Measurements from ENCODE around the gene CASQ2.

DNA sequence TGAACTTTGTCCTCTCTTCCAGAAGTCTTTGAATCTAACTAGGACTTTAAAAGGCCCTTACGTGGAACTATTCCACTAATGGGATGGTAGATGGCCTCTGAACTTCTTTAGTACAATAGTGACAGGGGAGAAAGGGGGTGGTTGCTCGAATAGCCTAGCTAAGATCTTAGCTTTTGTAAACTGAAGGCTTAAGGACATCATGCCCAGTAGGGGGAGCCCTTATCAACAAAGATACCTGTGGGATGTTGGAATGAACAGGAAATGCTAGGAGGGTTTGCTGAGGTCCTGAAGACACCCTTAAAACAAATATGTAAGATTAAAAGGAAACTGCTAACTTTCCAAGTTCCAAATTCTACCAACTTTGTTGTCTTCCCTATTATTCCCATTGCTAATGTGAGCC is 39.2 kb upstream of the CASQ2 start:
- TF ChIP-seq, protein P1, sequence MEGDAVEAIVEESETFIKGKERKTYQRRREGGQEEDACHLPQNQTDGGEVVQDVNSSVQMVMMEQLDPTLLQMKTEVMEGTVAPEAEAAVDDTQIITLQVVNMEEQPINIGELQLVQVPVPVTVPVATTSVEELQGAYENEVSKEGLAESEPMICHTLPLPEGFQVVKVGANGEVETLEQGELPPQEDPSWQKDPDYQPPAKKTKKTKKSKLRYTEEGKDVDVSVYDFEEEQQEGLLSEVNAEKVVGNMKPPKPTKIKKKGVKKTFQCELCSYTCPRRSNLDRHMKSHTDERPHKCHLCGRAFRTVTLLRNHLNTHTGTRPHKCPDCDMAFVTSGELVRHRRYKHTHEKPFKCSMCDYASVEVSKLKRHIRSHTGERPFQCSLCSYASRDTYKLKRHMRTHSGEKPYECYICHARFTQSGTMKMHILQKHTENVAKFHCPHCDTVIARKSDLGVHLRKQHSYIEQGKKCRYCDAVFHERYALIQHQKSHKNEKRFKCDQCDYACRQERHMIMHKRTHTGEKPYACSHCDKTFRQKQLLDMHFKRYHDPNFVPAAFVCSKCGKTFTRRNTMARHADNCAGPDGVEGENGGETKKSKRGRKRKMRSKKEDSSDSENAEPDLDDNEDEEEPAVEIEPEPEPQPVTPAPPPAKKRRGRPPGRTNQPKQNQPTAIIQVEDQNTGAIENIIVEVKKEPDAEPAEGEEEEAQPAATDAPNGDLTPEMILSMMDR (IDR thresholded peaks at IDR 0.05), result peak; percentile 35 to 80 (median 76)
- TF ChIP-seq POLR2A (IDR thresholded peaks at IDR 0.05), result no peak
